ENCODE data around the gene CTDP1.
A peak's percentile ranks its signal among the peaks of the same experiment; 100 is the strongest.
"Not testable (repeated sequence)": the region's sequence is repeated elsewhere in the genome, so short reads cannot be mapped to it uniquely, and the experiment has no call there.

CTDP1 gene

DNA sequence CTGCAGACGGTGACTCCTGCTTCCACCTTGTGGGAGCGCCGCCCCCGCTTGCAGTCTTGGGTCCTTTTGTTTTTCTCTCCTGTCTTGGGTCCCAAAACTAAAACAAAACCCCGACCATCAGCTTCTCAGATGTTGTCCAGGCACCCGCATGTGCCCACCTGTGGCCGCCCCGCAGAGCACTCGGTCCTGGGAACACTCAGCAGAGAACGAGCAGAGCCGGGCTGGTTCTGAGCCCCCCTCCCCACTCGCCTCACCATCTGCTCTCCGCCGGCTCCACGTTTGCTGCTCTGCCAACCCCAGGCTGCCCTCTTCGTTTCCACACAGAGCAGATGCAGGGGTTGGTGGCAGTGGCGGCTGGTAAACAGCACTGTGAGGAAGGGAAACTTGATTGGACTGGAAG lies 38.5 kb downstream of the CTDP1 start:
- CTCF ChIA-PET: no interaction called here
- POLR2A ChIA-PET: no interaction called here
- no peak overlapping the region for H3K4me3 ChIP-seq (ENCODE audit: low read depth, low read length)

DNA sequence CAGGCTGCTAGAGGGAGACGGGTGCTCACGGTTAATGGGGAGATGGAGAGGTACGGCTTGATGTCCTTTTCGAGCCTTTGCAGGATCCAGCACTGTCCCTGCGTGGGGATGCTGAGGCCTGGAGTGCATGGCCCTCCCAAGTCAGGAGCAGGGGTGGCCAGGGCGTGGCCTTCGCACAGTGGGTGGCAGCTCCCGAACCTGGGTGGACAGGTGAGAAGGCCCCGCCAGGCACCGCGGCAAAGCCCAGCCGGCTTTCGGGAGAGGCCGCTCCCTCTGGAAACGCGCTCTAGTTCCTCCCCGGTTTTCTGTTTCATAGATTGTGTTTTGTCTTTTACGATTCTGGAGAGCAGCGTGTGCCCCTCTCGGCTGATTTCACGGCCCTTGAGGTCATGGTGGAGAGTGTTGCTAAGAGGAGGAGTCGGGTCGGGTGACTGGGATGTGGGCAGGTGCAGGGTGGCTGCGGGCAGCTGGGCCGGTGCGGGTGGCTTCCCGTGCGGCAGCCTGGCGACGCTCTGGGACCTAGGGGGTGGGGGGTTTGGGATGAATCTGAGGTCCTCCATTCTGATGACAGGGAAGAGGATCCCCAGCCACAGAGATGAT lies 39.4 kb downstream of the CTDP1 start:
- H3K36me3 ChIP-seq (ENCODE audit: control insufficient read depth in 2 of 2, insufficient read depth in 1 of 2, low read length in 2 of 2): peaks cover 4 to 77% of the 10 kb centered on the region in 2 experiments
- POLR2A ChIA-PET: no interaction called here
- TF ChIP-seq ZNF600 (tag by site-specific recombination; IDR thresholded peaks at IDR 0.05): no peak
- TF ChIP-seq ZNF157 (tag by site-specific recombination; IDR thresholded peaks at IDR 0.05): no peak
- TF ChIP-seq ZNF366 (tag by site-specific recombination; conservative IDR thresholded peaks at IDR 0.05): 0 out of 2 replicates have a peak, but pooled peaks have one; percentile 52
- TF ChIP-seq, protein P1, sequence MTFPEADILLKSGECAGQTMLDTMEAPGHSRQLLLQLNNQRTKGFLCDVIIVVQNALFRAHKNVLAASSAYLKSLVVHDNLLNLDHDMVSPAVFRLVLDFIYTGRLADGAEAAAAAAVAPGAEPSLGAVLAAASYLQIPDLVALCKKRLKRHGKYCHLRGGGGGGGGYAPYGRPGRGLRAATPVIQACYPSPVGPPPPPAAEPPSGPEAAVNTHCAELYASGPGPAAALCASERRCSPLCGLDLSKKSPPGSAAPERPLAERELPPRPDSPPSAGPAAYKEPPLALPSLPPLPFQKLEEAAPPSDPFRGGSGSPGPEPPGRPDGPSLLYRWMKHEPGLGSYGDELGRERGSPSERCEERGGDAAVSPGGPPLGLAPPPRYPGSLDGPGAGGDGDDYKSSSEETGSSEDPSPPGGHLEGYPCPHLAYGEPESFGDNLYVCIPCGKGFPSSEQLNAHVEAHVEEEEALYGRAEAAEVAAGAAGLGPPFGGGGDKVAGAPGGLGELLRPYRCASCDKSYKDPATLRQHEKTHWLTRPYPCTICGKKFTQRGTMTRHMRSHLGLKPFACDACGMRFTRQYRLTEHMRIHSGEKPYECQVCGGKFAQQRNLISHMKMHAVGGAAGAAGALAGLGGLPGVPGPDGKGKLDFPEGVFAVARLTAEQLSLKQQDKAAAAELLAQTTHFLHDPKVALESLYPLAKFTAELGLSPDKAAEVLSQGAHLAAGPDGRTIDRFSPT (tag by site-specific recombination; IDR thresholded peaks at IDR 0.05): peak; percentile 74
- TF ChIP-seq, protein P2, sequence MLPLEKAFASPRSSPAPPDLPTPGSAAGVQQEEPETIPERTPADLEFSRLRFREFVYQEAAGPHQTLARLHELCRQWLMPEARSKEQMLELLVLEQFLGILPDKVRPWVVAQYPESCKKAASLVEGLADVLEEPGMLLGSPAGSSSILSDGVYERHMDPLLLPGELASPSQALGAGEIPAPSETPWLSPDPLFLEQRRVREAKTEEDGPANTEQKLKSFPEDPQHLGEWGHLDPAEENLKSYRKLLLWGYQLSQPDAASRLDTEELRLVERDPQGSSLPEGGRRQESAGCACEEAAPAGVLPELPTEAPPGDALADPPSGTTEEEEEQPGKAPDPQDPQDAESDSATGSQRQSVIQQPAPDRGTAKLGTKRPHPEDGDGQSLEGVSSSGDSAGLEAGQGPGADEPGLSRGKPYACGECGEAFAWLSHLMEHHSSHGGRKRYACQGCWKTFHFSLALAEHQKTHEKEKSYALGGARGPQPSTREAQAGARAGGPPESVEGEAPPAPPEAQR (tag by site-specific recombination; IDR thresholded peaks at IDR 0.05): no peak
- TF ChIP-seq ZNF560 (tag by site-specific recombination; IDR thresholded peaks at IDR 0.05; ENCODE audit: borderline replicate concordance): peak; percentile 22; the same call in 1 of the 2 replicates

More for the DNA sequence above, 38.5 kb downstream of the CTDP1 start:
- Histone ChIP-seq H3K9me3 (ENCODE audit: control insufficient read depth, insufficient read depth, low read depth, low read length) (no peaks in the 10 kb centered on the region), H3K27ac (ENCODE audit: extremely low read depth, low read depth, low read length) (no peak overlapping the region), H3K36me3 (ENCODE audit: control insufficient read depth in 2 of 2, insufficient read depth in 1 of 2, low read length in 2 of 2) (peaks cover 4 to 77% of the 10 kb centered on the region in 2 experiments), H3K4me1 (ENCODE audit: control insufficient read depth, insufficient read depth, low read length) (no peaks in the 10 kb centered on the region)
- no peak for TF ChIP-seq ZNF114 (tag by site-specific recombination; IDR thresholded peaks at IDR 0.05)
- TF ChIP-seq ZNF510 (tag by site-specific recombination; IDR thresholded peaks at IDR 0.05; ENCODE audit: insufficient replicate concordance): no peak
- TF ChIP-seq ZNF394 (tag by site-specific recombination; IDR thresholded peaks at IDR 0.05; ENCODE audit: borderline replicate concordance): no peak
- TF ChIP-seq, protein P3, sequence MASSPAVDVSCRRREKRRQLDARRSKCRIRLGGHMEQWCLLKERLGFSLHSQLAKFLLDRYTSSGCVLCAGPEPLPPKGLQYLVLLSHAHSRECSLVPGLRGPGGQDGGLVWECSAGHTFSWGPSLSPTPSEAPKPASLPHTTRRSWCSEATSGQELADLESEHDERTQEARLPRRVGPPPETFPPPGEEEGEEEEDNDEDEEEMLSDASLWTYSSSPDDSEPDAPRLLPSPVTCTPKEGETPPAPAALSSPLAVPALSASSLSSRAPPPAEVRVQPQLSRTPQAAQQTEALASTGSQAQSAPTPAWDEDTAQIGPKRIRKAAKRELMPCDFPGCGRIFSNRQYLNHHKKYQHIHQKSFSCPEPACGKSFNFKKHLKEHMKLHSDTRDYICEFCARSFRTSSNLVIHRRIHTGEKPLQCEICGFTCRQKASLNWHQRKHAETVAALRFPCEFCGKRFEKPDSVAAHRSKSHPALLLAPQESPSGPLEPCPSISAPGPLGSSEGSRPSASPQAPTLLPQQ (tag by site-specific recombination; IDR thresholded peaks at IDR 0.05): no peak
- no peak for TF ChIP-seq ZSCAN30 (tag by site-specific recombination; IDR thresholded peaks at IDR 0.05)
- no peak for TF ChIP-seq ZNF658 (tag by site-specific recombination; IDR thresholded peaks at IDR 0.05)
- no peak for TF ChIP-seq ZNF354C (tag by site-specific recombination; IDR thresholded peaks at IDR 0.05; ENCODE audit: borderline replicate concordance, low read depth)
- TF ChIP-seq ZNF626 (tag by site-specific recombination; IDR thresholded peaks at IDR 0.05): no peak

DNA sequence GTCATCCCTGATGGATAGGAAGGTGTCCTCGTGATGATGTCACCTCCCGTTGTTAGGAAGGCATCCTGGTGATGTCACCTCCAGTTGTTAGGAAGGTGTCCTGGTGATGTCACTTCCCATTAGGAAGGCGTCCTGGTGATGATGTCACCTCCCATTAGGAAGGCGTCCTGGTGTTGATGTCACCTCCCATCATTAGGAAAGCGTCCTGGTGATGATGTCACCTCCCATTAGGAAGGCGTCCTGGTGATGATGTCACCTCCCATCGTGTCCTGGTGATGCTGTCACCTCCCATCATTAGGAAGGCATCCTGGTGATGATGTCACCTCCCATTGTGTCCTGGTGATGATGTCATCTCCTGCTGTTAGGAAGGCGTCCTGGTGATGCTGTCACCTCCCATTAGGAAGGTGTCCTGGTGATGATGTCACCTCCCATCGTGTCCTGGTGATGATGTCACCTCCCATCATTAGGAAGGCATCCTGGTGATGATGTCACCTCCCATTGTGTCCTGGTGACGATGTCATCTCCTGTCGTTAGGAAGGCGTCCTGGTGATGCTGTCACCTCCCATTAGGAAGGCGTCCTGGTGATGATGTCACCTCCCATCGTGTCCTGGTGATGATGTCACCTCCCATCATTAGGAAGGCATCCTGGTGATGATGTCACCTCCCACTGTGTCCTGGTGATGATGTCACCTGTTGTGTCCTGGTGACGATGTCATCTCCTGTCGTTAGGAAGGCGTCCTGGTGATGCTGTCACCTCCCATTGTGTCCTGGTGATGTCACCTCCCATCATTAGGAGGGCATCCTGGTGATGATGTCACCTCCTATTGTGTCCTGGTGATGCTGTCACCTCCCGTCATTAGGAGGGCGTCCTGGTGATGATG lies 40.1 kb downstream of the CTDP1 start:
- H3K4me3 ChIP-seq (ENCODE audit: low read depth, low read length); CTCF ChIA-PET; H3K4me1 ChIP-seq (ENCODE audit: control insufficient read depth, insufficient read depth, low read length); H3K9me3 ChIP-seq (ENCODE audit: control insufficient read depth, insufficient read depth, low read depth, low read length); POLR2A ChIA-PET: not testable (repeated sequence)
- peaks cover 4 to 80% of the 10 kb centered on the region in 2 experiments for H3K36me3 ChIP-seq (ENCODE audit: control insufficient read depth in 2 of 2, insufficient read depth in 1 of 2, low read length in 2 of 2)
- peak overlapping the region; percentile 43 for H3K27ac ChIP-seq (ENCODE audit: extremely low read depth, low read depth, low read length)
- peak; percentile 6; the same call in 1 of the 2 replicates for TF ChIP-seq ZNF391 (tag by site-specific recombination; IDR thresholded peaks at IDR 0.05; ENCODE audit: borderline replicate concordance, low read depth)
- peak; percentile 75 for TF ChIP-seq SETDB1 (IDR thresholded peaks at IDR 0.05; ENCODE audit: insufficient read length, low read length)
- TF ChIP-seq, protein P4, sequence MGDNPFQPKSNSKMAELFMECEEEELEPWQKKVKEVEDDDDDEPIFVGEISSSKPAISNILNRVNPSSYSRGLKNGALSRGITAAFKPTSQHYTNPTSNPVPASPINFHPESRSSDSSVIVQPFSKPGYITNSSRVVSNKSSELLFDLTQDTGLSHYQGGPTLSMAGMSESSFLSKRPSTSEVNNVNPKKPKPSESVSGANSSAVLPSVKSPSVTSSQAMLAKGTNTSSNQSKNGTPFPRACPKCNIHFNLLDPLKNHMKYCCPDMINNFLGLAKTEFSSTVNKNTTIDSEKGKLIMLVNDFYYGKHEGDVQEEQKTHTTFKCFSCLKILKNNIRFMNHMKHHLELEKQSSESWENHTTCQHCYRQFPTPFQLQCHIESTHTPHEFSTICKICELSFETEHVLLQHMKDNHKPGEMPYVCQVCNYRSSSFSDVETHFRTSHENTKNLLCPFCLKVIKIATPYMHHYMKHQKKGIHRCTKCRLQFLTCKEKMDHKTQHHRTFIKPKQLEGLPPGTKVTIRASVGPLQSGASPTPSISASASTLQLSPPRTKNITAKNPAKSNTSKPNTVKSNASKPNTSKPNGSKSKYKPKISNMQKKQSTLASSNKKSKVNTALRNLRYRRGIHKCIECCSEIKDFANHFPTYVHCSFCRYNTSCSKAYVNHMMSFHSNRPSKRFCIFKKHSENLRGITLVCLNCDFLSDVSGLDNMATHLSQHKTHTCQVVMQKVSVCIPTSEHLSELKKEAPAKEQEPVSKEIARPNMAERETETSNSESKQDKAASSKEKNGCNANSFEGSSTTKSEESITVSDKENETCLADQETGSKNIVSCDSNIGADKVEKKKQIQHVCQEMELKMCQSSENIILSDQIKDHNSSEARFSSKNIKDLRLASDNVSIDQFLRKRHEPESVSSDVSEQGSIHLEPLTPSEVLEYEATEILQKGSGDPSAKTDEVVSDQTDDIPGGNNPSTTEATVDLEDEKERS (tag by site-specific recombination; IDR thresholded peaks at IDR 0.05): peak; percentile 95
- TF ChIP-seq ZNF629 (tag by site-specific recombination; IDR thresholded peaks at IDR 0.05): peak; percentile 95
- TF ChIP-seq ZNF416 (tag by site-specific recombination; IDR thresholded peaks at IDR 0.05): peak; percentile 80
- TF ChIP-seq, protein P5, sequence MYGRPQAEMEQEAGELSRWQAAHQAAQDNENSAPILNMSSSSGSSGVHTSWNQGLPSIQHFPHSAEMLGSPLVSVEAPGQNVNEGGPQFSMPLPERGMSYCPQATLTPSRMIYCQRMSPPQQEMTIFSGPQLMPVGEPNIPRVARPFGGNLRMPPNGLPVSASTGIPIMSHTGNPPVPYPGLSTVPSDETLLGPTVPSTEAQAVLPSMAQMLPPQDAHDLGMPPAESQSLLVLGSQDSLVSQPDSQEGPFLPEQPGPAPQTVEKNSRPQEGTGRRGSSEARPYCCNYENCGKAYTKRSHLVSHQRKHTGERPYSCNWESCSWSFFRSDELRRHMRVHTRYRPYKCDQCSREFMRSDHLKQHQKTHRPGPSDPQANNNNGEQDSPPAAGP (tag by site-specific recombination; IDR thresholded peaks at IDR 0.05): peak; percentile 35; the same call in 1 of the 2 replicates

More for the DNA sequence above, 39.4 kb downstream of the CTDP1 start:
- H3K4me1 ChIP-seq (ENCODE audit: control insufficient read depth, insufficient read depth, low read length): no peaks in the 10 kb centered on the region
- H3K27ac ChIP-seq (ENCODE audit: extremely low read depth, low read depth, low read length): peak overlapping the region; percentile 41; the same call in 1 of the 2 replicates
- no peak overlapping the region for H3K4me3 ChIP-seq (ENCODE audit: low read depth, low read length)
- CTCF ChIA-PET: no interaction called here
- H3K9me3 ChIP-seq (ENCODE audit: control insufficient read depth, insufficient read depth, low read depth, low read length): no peaks in the 10 kb centered on the region

Measured in HEK293 (cell line).